ENCODE data around the gene CISD2. TPM values are rescaled to one million over a fixed set of nuclear protein-coding genes. Genes with fewer than 3 reads are reported as not detected.
"Not testable (repeated sequence)": the region's sequence is repeated elsewhere in the genome, so short reads cannot be mapped to it uniquely, and the experiment has no call there.

CISD2 gene
- total RNA-seq, 1 experiment from 2014 or later, result 43.1 TPM

- H3K27me3 ChIP-seq, H3K4me3 ChIP-seq, DNase-seq, H3K9me3 ChIP-seq: not testable (repeated sequence)
- peaks cover 17% of the 10 kb centered on the region for H3K36me3 ChIP-seq
Observed at GRCh38 chr4:102878349-102878748, 9.6 kb downstream of the CISD2 start.

DNA sequence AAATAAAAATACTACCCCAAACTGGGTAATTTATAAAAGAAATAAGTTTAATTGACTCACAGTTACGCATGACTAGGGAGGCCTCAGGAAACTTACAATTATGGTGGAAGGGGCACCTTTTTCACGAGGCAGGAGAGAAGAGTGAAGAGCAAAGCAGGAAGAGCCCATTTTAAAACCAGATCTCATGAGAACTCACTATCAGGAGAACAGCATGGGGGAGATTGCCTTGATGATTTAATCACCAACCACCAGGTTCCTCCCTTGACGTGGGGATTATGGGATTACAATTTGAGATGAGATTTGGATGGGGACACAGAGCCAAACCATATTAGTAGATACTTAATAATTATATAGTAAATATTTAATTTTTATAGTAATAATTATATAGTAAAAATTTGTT is 10.1 kb downstream of the CISD2 start:
- Histone ChIP-seq H3K9me3 (no peaks in the 10 kb centered on the region), H3K27me3 (no peaks in the 10 kb centered on the region), H3K4me3 (no peak overlapping the region), H3K36me3 (peaks cover 17% of the 10 kb centered on the region)
- no peak for DNase-seq

DNA sequence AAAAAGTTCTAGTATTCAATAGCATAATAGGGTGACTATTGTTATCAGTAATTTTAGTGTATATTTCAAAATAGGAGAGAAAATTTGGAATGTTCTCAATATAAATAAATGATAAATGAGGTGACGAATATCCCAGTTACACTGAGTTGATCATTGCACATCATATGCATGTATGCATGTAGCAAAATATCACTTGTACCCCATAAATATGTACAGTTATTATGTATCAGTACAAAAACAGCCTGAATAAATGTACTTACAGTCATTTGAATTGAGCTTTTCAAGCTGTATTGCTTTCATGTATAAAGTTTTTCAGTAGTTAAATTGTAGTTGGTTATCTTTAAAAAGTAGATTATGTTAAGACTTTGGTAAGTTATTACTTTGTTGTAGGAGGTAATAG is 12.6 kb downstream of the CISD2 start:
- Histone ChIP-seq H3K4me3 (no peak overlapping the region), H3K36me3 (peaks cover under 1% of the 10 kb centered on the region), H3K27me3 (no peaks in the 10 kb centered on the region), H3K9me3 (no peaks in the 10 kb centered on the region)
- no peak for DNase-seq

GRCh38 chr4:102883278-102883677 is 14.5 kb downstream of the CISD2 start:
- no peak for DNase-seq
- Histone ChIP-seq H3K4me3 (no peak overlapping the region), H3K36me3 (no peaks in the 10 kb centered on the region; the same call in 1 of the 2 replicates), H3K27me3 (no peaks in the 10 kb centered on the region), H3K9me3 (no peaks in the 10 kb centered on the region)

GRCh38 chr4:102888570-102888969 is 19.8 kb downstream of the CISD2 start:
- DNase-seq, H3K27me3 ChIP-seq, H3K4me3 ChIP-seq, H3K9me3 ChIP-seq, H3K36me3 ChIP-seq: not testable (repeated sequence)

DNA sequence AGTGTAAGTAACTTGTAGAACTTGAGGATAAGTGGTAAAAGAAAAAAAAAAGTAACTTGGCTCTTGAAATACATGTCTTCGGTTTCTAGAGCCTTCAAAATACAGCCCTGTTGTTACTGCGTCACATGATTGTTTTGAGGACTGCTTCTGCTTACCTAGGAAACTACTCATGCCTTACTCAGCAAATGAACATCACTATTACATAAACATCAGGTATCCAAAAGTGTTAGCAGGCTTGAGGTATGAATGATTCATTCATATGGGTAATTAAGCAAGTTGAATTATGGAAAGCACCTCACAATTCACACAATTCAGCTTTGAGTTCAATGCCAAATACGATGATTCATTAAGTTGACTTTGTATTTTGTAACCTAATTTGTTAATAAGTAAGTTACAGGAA is 21.1 kb downstream of the CISD2 start:
- H3K9me3 ChIP-seq, DNase-seq, H3K36me3 ChIP-seq, H3K4me3 ChIP-seq, H3K27me3 ChIP-seq: not testable (repeated sequence)

DNA sequence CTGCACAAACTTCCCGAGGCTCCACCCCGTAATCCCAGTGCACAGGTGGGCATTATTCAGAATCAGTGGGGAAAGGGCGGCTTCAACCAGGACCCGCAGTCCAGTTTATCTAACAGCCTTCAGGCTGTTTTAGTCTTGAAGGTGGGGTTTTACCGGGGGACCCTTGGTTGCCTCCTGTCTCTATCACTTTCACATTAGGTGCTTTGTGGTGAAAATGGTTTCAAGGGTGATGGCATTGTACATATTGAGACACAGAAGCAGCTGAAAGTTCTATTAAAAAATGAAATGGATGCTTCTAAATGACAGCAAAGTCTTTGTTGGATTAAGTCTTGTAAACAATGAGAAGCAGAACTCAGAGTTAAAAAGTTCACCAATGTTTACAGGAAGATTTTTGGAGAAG is 27.8 kb downstream of the CISD2 start:
- not testable (repeated sequence) for DNase-seq, H3K36me3 ChIP-seq

DNA sequence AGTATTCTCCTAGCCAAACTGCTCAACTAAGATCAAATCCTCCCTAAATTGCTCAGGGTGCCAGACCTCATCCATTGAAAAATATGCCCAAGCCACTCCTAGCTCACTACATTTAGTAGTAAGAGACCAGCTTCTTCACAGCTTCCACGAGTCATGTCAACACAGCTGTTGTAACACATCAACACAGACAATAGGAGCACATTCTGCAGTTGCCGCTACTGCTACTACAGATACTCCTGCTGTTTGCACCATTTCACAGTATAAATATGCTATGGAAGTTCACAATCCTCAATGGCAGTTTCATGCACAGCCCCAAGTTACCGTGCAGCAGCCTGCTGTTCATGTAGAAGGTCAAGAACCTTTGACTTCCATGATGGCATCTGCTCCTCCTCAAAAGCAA is 28.8 kb downstream of the CISD2 start:
- not testable (repeated sequence) for H3K36me3 ChIP-seq, H3K9me3 ChIP-seq, H3K27me3 ChIP-seq, H3K4me3 ChIP-seq, DNase-seq

More for the DNA sequence above, 27.8 kb downstream of the CISD2 start:
- not testable (repeated sequence) for H3K4me3 ChIP-seq, H3K27me3 ChIP-seq, H3K9me3 ChIP-seq

GRCh38 chr4:102901804-102902203 is 33.0 kb downstream of the CISD2 start:
- Histone ChIP-seq H3K9me3 (no peaks in the 10 kb centered on the region), H3K4me3 (no peak overlapping the region), H3K27me3 (no peaks in the 10 kb centered on the region), H3K36me3 (no peaks in the 10 kb centered on the region)
- no peak for DNase-seq

DNA sequence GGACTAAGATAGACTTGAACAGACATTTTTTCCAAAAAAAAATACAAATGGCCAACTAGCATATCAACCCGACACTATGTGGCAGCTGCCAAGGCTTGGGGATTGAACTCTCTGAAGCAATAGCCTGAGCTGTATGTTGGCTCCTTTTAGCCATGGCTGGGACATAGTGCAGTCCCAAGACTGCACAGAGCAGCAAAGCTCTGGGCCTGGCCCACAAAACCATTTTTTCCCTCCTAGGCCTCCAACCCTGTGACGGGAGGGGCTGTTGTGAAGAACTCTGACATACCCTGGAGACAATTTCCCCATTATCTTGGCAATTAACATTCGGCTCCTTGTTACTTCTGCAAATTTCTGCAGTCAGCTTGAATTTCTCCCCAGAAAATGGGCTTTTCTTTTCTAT is 50.1 kb downstream of the CISD2 start:
- H3K27me3 ChIP-seq, result no peaks in the 10 kb centered on the region
- H3K36me3 ChIP-seq, result no peaks in the 10 kb centered on the region
- no peaks in the 10 kb centered on the region for H3K9me3 ChIP-seq
- H3K4me3 ChIP-seq, result no peak overlapping the region
- DNase-seq, result no peak

DNA sequence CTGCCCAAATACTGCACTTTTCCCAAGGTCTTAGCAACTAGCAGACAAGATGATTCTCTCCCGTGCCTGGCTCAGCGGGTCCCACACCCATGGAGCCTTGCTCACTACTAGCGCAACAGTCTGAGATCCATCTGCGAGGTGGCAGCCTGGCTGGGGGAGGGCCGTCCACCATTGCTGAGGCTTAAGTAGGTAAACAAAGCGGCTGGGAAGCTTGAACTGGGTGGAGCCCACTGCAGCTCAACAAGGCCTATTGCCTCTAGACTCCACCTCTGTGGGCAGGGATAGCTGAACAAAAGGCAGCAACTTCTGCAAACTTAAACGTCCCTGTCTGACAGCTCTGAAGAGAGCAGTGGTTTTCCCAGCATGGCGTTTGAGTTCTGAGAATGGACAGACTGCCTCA is 50.9 kb downstream of the CISD2 start:
- not testable (repeated sequence) for DNase-seq, H3K9me3 ChIP-seq

DNA sequence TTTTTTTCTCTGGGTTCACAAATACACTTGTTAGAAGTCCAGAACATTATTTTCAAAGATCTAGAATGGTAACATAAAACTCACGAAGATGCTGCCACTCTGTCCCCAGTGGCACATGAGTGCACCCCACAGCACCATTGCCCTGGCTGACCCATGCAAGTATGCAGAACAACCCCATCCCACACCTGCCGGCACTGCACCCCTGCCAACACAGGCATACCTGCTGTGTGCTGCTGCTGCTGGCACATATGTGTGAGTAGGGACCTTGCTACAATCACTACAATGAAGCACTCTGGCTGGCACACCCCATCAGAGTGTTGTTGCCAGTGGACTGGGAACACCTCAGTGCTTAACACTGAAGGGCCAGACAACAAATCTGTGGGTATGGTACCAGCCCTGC is 66.9 kb downstream of the CISD2 start:
- H3K9me3 ChIP-seq, result no peaks in the 10 kb centered on the region
- H3K27me3 ChIP-seq, result no peaks in the 10 kb centered on the region
- no peak overlapping the region for H3K4me3 ChIP-seq
- no peak for DNase-seq
- H3K36me3 ChIP-seq, result no peaks in the 10 kb centered on the region

More for the DNA sequence above, 50.9 kb downstream of the CISD2 start:
- not testable (repeated sequence) for H3K36me3 ChIP-seq, H3K27me3 ChIP-seq, H3K4me3 ChIP-seq

DNA sequence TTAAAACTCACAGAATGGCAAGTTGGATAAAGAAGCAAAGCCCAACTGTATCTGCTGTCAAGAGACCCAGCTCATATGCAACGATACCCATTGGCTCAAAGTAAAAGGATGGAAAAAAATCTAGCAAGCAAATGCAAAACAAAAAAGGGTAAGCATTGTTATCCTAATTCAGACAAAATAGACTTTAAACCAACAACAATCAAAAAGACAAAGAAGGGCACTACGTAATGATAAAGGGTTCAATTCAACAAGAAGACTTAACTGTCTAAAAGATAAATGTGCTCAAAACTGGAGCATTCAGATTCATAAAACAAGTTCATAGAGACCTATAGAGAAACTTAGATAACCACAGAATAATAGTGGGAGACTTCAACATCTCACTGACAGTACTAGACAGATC is 69.3 kb downstream of the CISD2 start:
- not testable (repeated sequence) for H3K36me3 ChIP-seq, DNase-seq, H3K27me3 ChIP-seq, H3K4me3 ChIP-seq, H3K9me3 ChIP-seq

Other genes starting within 250 kb of the CISD2 start
- gene MANBA, start 108.0 kb upstream of the CISD2 start, total RNA-seq (2014; rRNA removed; shearing (Covaris generic); ENCODE audit: low replicate concordance), result 0.49 and 3.1 TPM in 2 replicates
- gene UBE2D3, start 41.4 kb upstream of the CISD2 start, total RNA-seq (2014; rRNA removed; shearing (Covaris generic); ENCODE audit: low replicate concordance), result 284 and 289 TPM in 2 replicates
- 1.5 and 2.3 TPM in 2 replicates for gene SLC9B1, start 150.7 kb downstream of the CISD2 start, total RNA-seq (2014; rRNA removed; shearing (Covaris generic); ENCODE audit: low replicate concordance)
- 13.6 and 14.3 TPM in 2 replicates for gene SLC9B2, start 207.8 kb downstream of the CISD2 start, total RNA-seq (2014; rRNA removed; shearing (Covaris generic); ENCODE audit: low replicate concordance)
- 3.3 and 4.0 TPM in 2 replicates for gene BDH2, start 230.8 kb downstream of the CISD2 start, total RNA-seq (2014; rRNA removed; shearing (Covaris generic); ENCODE audit: low replicate concordance)

All from MG63 (cell line).